Fibroblast of the conjunctiva (primary cell): Measurements from ENCODE around the gene CHURC1.

Experiments used
- DNase-seq: peaks from one replicate; pipeline ENCODE4 v3.0.0-alpha.2; 2010; ENCODE audit warnings: low read depth

Gene CHURC1

GRCh38 chr14:64956697-64957406, 42.6 kb downstream of the CHURC1 start:
- no peak for DNase-seq

GRCh38 chr14:64958201-64958600, 43.9 kb downstream of the CHURC1 start:
- no peak for DNase-seq

- no peak for DNase-seq
These were observed 44.5 kb downstream of the CHURC1 start for GRCh38 chr14:64958743-64959142.

GRCh38 chr14:64960762-64961276, 46.6 kb downstream of the CHURC1 start:
- no peak for DNase-seq

- no peak for DNase-seq
These were observed 49.4 kb downstream of the CHURC1 start for GRCh38 chr14:64963611-64964010.

GRCh38 chr14:64965356-64966000, 51.2 kb downstream of the CHURC1 start:
- DNase-seq, result no peak

GRCh38 chr14:64966976-64967375, 52.7 kb downstream of the CHURC1 start:
- no peak for DNase-seq

- DNase-seq, result no peak
These were observed 53.9 kb downstream of the CHURC1 start for GRCh38 chr14:64968167-64968566.

- DNase-seq, result no peak
These were observed 54.4 kb downstream of the CHURC1 start for GRCh38 chr14:64968651-64969050.

GRCh38 chr14:64970041-64970440, 55.8 kb downstream of the CHURC1 start:
- no peak for DNase-seq

- DNase-seq, result no peak
These were observed 56.7 kb downstream of the CHURC1 start for GRCh38 chr14:64970776-64971477.

- DNase-seq, result no peak
These were observed 57.3 kb downstream of the CHURC1 start for GRCh38 chr14:64971491-64971942.

GRCh38 chr14:64971943-64972791, 57.9 kb downstream of the CHURC1 start, which contains the start of gene RAB15:
Gene RAB15 (minus strand): TSS chr14:64972336. CDS start chr14:64972076, 260 bp downstream.
- DNase-seq, result no peak

GRCh38 chr14:64973026-64973442, 58.8 kb downstream of the CHURC1 start:
- no peak for DNase-seq

- no peak for DNase-seq
These were observed 59.6 kb downstream of the CHURC1 start for GRCh38 chr14:64973826-64974225.

GRCh38 chr14:64974563-64974962, 60.3 kb downstream of the CHURC1 start:
- no peak for DNase-seq

- no peak for DNase-seq
These were observed 65.2 kb downstream of the CHURC1 start for GRCh38 chr14:64979336-64980074.

GRCh38 chr14:64983439-64984310, 69.4 kb downstream of the CHURC1 start:
- peak; percentile 63 for DNase-seq
